Motor neuron (in vitro differentiated cells): Measurements from ENCODE around the gene RAB3GAP1. TPM values are rescaled to one million over a fixed set of nuclear protein-coding genes. Genes with fewer than 3 reads are reported as not detected.
A peak's percentile ranks its signal among the peaks of the same experiment; 100 is the strongest.
"Not testable (repeated sequence)": the region's sequence is repeated elsewhere in the genome, so short reads cannot be mapped to it uniquely, and the experiment has no call there.

Experiments used
- ATAC-seq, 8 experiments: fragments of 200-7000 bp; cut with Tn5 transposase; replicated peaks in 6 of 8; 2 replicates each; pipeline ENCODE4 v1.8.0; 2021; ENCODE audit warnings: mild to moderate bottlenecking in 8 of 8, moderate library complexity in 8 of 8
- H3K27ac ChIP-seq, 2 donors: fragments of 250-450 bp; sonication (Bioruptor Pico); 2 replicates each; pipeline ENCODE4 v1.9.0; 2021; ENCODE audit warnings: antibody characterized with exemption in 2 of 2, mild to moderate bottlenecking in 2 of 2, moderate library complexity in 1 of 2
- H3K4me1 ChIP-seq, 2 donors: fragments of 250-450 bp; sonication (Bioruptor Pico); replicated peaks in 1 of 2; 2 replicates each; pipeline ENCODE4 v1.6.1; 2021; ENCODE audit warnings: antibody characterized with exemption in 2 of 2, mild to moderate bottlenecking in 2 of 2, moderate library complexity in 1 of 2
- H3K4me3 ChIP-seq, 5 donors: fragments of 250-450 bp; sonication (Bioruptor Pico); 2 replicates each; pipeline ENCODE4 v1.9.0; 2021; ENCODE audit warnings: antibody characterized with exemption in 5 of 5, mild to moderate bottlenecking in 5 of 5, moderate library complexity in 4 of 5
- WGBS, 10 experiments: fragments of 450-650 bp; shearing (Covaris generic); methylation state at CpG; one replicate each; pipeline ENCODE4 v1.0.0; 2022; 5-methylcytosine and 5-hydroxymethylcytosine counted together
- in situ Hi-C, 9 experiments: fragments of 400-800 bp; cut with MboI; loops; one replicate each; pipeline ENCODE4 v1.15.0; 2021; ENCODE audit warnings: low sequenced_read_pairs in 9 of 9, low pct_unique_long_range_greater_than_20kb in 2 of 9; ENCODE audit not compliant: unreplicated experiment in 9 of 9
- total RNA-seq, 8 experiments: library from RNA; unstranded; fragments of 300-600 nt; gene quantifications; 2 replicates each; pipeline versions ENCODE4 v1.2.3 to v1.2.4, GENCODE V29; 2022

Gene RAB3GAP1
- total RNA-seq, 8 experiments from 2014 or later: 28.1 to 56.5 (median 39.2) TPM

- Histone ChIP-seq H3K4me1 (no peaks in the 10 kb centered on the region), H3K4me3 (no peak overlapping the region), H3K27ac (no peak overlapping the region)
- WGBS, 10 experiments: 80 to 100% (median 100%) methylated on average over 1 to 2 of the region's 2 CpGs
- in situ Hi-C loops: no loop called here
- no peak for ATAC-seq
Observed at GRCh38 chr2:135097532-135098231, 45.6 kb downstream of the RAB3GAP1 start.

- no peak overlapping the region for H3K27ac ChIP-seq
- no peak for ATAC-seq
- in situ Hi-C loops: no loop called here
- H3K4me3 ChIP-seq: no peak overlapping the region
- H3K4me1 ChIP-seq: no peaks in the 10 kb centered on the region
- WGBS, 10 experiments: 87 to 100% (median 94%) methylated on average over 2 to 5 of the region's 5 CpGs
Observed at GRCh38 chr2:135099802-135100483, 47.9 kb downstream of the RAB3GAP1 start.

DNA sequence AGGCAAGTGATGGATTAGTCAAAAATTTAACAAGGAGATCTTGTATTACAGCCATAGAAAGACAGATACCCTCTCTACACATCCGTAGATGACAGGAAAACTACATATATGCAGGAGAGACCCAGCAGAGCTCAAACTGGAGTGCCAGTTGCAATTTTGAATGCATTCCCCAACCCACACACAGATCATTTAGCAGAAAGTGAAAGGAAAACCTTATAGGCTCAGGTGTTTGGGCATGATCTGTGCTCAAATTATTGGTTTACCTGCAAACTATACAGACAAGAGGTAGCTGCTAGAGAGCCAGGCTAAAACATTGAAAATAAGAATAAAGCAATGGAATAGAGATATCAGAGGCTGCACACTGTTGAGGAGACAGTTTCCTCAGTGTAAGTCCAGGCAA lies 51.8 kb downstream of the RAB3GAP1 start:
- H3K27ac ChIP-seq: no peak overlapping the region
- no peak overlapping the region for H3K4me3 ChIP-seq
- H3K4me1 ChIP-seq: no peaks in the 10 kb centered on the region
- 60 to 100% (median 100%) methylated on average over 1 of the region's 1 CpG; no CpG with 5 or more reads in 7 of the 10 experiments for WGBS, 10 experiments
- no peak for ATAC-seq
- in situ Hi-C loops: no loop called here

DNA sequence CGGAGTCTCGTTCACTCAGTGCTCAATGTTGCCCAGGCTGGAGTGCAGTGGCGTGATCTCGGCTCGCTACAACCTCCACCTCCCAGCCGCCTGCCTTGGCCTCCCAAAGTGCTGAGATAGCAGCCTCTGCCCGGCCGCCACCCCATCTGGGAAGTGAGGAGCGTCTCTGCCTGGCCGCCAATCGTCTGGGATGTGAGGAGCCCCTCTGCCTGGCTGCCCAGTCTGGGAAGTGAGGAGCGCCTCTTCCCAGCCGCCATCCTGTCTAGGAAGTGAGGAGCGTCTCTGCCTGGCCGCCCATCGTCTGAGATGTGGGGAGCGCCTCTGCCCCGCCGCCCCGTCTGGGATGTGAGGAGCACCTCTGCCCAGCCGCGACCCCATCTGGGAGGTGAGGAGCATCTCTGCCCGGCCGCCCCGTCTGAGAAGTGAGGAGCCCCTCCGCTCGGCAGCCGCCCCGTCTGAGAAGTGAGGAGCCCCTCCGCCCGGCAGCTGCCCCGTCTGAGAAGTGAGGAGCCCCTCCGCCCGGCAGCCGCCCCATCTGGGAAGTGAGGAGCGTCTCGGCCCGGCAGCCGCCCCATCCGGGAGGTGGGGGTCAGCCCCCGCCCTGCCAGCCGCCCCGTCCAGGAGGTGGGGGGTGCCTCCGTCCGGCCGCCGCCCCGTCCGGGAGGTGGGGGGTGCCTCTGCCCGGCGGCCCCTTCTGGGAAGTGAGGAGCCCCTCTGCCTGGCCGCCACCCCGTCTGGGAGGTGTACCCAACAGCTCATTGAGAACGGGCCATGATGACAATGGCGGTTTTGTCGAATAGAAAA lies 53.6 kb downstream of the RAB3GAP1 start:
- H3K27ac ChIP-seq, H3K4me1 ChIP-seq, H3K4me3 ChIP-seq, ATAC-seq, in situ Hi-C loops: not testable (repeated sequence)
- WGBS, 10 experiments: 95% methylated on average over 4 of the region's 56 CpGs; no CpG with 5 or more reads in 9 of the 10 experiments

DNA sequence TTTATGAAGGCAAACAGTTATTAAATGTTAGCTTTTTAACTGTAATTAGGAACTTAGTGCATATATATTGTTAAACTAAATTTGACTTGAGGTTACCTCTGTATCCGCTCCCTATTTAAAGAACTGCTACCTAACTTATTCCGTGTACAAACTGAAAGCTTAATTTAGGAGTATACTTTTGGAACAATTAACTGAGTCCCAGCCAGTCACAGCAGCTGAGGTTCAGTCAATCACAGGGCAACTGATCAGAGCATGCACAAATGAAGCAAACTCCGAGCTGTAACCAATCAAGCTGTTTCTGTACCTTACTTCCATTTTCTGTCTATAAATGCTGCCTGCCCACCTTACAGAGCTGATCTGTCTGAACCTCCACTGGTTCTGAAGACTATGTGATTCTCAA lies 61.2 kb downstream of the RAB3GAP1 start:
- WGBS, 10 experiments: 72 to 100% (median 100%) methylated on average over 1 to 3 of the region's 3 CpGs
- Histone ChIP-seq H3K27ac (no peak overlapping the region), H3K4me1 (no peaks in the 10 kb centered on the region), H3K4me3 (no peak overlapping the region)
- ATAC-seq: no peak
- in situ Hi-C loops: no loop called here

- no peak overlapping the region for H3K4me3 ChIP-seq
- peak in 3 of 8 experiments; percentile 47 to 76 (median 64) for ATAC-seq
- no peak overlapping the region for H3K27ac ChIP-seq
- H3K4me1 ChIP-seq: no peaks in the 10 kb centered on the region
- in situ Hi-C loops: no loop called here
Observed at GRCh38 chr2:135119582-135119981, 67.5 kb downstream of the RAB3GAP1 start.

- in situ Hi-C loops: no loop called here
- ATAC-seq: peak in 4 of 8 experiments; percentile 20 to 42 (median 33)
- Histone ChIP-seq H3K4me1 (no peaks in the 10 kb centered on the region), H3K27ac (no peak overlapping the region), H3K4me3 (no peak overlapping the region)
- WGBS, 10 experiments: 78 to 100% (median 95%) methylated on average over 1 to 2 of the region's 2 CpGs
Observed at GRCh38 chr2:135121016-135121657, 69.0 kb downstream of the RAB3GAP1 start.

GRCh38 chr2:135121658-135122039 lies 69.6 kb downstream of the RAB3GAP1 start:
- H3K27ac ChIP-seq, H3K4me3 ChIP-seq, ATAC-seq, H3K4me1 ChIP-seq, in situ Hi-C loops: not testable (repeated sequence)
- 14 to 90% (median 68%) methylated on average over 1 to 5 of the region's 6 CpGs for WGBS, 10 experiments

DNA sequence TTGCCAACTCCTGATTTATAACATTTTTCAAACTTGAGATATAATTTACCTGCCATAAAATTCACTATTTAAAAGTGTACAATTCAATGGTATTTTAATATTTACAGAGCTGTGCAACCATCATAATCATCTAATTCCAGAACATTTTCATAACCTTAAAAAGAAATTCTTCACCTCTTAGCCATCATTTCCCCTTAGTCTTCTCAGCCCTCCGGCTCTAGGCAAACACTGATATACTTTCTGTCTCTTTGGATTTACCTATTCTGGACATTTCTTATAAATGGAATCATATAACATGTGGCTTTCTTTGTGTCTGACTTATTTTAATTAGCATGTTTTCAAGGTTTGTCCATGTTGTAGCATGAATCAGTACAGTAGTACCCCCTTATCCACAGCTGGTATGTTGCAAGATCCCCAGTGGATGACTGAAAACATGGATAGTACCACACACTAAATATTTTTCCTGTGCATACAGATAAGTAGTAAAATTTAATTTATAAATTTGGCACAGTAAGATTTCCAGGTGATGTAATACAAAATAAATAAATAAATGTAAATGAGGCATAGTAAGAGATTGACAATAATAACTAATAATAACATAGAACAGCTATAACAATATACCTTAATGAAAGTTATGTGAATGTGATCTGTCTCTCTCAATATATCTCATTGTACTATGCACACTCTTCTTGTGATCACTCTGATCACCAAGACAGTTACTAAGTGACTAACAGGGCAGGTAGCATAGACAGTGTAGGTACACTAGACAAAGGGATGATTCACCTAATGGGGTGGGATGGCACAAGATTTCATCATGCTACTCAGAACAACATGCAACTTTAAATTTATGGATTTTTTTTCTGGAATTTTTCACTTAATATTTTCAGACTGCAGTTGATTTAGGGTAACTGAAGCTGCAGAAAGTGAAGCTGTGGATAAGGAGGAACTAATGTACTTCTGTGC lies 73.1 kb downstream of the RAB3GAP1 start:
- 89 to 100% (median 100%) methylated on average over 1 of the region's 1 CpG; no CpG with 5 or more reads in 3 of the 10 experiments for WGBS, 10 experiments
- Histone ChIP-seq H3K4me1 (no peaks in the 10 kb centered on the region), H3K27ac (peak overlapping the region in 1 of 2 donors; percentile 34), H3K4me3 (no peak overlapping the region)
- in situ Hi-C loops: no loop called here
- peak in 5 of 8 experiments; percentile 81 to 100 (median 99) for ATAC-seq

DNA sequence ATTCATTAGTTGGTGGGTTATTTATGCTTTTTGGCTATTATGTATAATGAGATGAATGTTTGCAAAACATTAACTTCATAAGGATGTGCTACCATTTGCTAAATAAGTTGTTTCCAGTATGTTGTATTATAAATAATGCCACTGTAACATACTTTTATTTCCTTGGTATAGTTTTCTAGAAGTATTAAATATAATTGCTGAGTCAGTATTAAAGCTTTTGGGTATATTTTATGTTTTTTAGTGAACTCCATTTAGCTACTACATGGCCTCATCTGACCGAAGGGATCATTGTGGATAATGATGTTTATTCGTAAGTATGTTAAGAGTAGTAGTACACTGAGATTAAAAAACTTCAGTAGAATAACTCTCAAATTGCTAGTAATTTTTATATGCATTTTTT lies 73.8 kb downstream of the RAB3GAP1 start:
- 74 to 100% (median 96%) methylated on average over 2 of the region's 2 CpGs for WGBS, 10 experiments
- H3K27ac ChIP-seq: no peak overlapping the region
- no peaks in the 10 kb centered on the region for H3K4me1 ChIP-seq
- no peak overlapping the region for H3K4me3 ChIP-seq
- no peak for ATAC-seq
- in situ Hi-C loops: no loop called here

DNA sequence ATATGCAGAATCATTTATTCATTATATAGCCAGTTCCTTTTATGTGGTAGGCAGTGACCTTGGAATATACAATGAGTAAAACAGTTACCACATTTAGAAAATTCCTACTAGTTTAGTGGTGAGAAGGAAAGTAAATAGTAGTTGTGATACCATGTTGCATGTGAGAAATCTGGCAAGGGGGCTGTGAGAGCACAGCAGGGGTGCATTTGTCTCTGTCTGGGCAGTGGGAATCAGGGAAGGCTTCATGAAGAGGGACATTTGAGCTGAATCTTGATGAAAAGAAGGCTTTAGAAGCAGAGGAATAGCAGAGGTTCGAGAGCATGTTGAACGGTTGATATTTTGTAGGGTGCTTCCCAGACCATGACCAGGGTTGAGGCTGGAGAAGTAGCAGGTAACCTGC lies 78.7 kb downstream of the RAB3GAP1 start:
- 60 to 100% (median 100%) methylated on average over 1 to 2 of the region's 2 CpGs; no CpG with 5 or more reads in 2 of the 10 experiments for WGBS, 10 experiments
- Histone ChIP-seq H3K4me3 (no peak overlapping the region), H3K4me1 (no peaks in the 10 kb centered on the region), H3K27ac (no peak overlapping the region)
- in situ Hi-C loops: no loop called here
- ATAC-seq: no peak

DNA sequence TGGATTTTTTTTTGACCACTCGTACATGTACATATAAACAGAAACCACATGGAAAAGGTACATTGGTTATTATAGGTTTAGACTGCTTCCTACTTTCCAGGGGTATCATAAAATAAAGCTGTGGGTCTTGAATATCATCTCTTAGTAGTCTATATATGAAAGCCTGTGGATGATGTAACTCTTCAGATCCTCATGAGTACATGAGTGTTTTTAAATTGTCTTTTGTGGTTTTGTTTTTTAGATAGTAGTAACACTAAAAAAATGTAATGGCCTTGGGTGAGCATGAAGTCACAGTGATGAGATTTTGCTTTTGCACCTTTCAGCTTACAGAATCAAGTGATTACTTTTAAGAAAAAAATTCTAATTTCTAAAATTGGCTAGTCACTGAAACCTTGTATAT lies 80.2 kb downstream of the RAB3GAP1 start:
- no peaks in the 10 kb centered on the region for H3K4me1 ChIP-seq
- ATAC-seq: no peak
- 40 to 100% (median 88%) methylated on average over 1 of the region's 1 CpG; no CpG with 5 or more reads in 1 of the 10 experiments for WGBS, 10 experiments
- in situ Hi-C loops: no loop called here
- no peak overlapping the region for H3K4me3 ChIP-seq
- no peak overlapping the region for H3K27ac ChIP-seq
